ENCODE measurements around the gene LCLAT1. TPM values are rescaled to one million over a fixed set of nuclear protein-coding genes. Genes with fewer than 3 reads are reported as not detected.

LCLAT1 gene
- total RNA-seq, 1 experiment from 2014 or later = 10.5 TPM

Other genes starting within 250 kb of the LCLAT1 start
- gene LBH, start 215.7 kb upstream of the LCLAT1 start, total RNA-seq (2014; rRNA removed; shearing (Covaris generic)) = 90.7 and 93.3 TPM in 2 replicates